Measurements from ENCODE around the gene CUL1. TPM values are rescaled to one million over a fixed set of nuclear protein-coding genes. Genes with fewer than 3 reads are reported as not detected.

CUL1 gene
- total and polyA plus RNA-seq, 8 donors = 32.5 to 59.7 (median 57.8) TPM

DNA sequence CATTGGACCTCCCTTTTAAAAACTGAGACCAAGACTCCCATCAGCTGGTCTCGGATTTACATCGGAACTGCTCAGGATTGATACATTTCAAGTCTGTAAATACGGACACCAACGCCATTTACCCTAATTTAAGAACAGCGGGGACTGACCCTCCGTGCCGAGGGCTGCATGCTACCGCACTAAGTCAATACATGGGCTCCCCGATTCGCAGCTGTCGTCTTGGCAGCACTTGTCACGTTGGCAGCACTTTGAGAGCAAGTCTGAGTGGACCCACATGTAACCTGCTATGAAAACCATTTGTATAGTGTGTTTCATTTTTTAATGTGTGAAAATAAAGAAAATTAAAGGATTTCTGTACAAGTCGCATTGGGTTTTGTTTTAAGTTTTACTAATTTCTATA is 102.0 kb downstream of the CUL1 start:
- Histone ChIP-seq H3K27ac (no peak overlapping the region), H3K36me3 (peaks cover 0 to 87% of the 10 kb centered on the region in 2 donors), H3K27me3 (no peaks in the 10 kb centered on the region), H3K9me3 (no peaks in the 10 kb centered on the region), H3K4me1 (no peaks in the 10 kb centered on the region), H3K4me3 (no peak overlapping the region)
- ATAC-seq (no peak), DNase-seq (no peak)
- intact Hi-C loops (cut with DNase I) = no loop called here
- TF ChIP-seq CTCF (IDR thresholded peaks at IDR 0.05) = no peak

GRCh38 chr7:148802101-148802493 is 103.4 kb downstream of the CUL1 start:
- peaks cover 0 to 84% of the 10 kb centered on the region in 2 donors for H3K36me3 ChIP-seq
- DNase-seq = no peak
- TF ChIP-seq CTCF (IDR thresholded peaks at IDR 0.05) = no peak
- no peaks in the 10 kb centered on the region for H3K9me3 ChIP-seq
- H3K4me3 ChIP-seq = no peak overlapping the region
- H3K4me1 ChIP-seq = no peaks in the 10 kb centered on the region
- intact Hi-C loops (cut with DNase I) = no loop called here
- ATAC-seq = no peak
- no peak overlapping the region for H3K27ac ChIP-seq
- H3K27me3 ChIP-seq = no peaks in the 10 kb centered on the region

- no peaks in the 10 kb centered on the region for H3K4me1 ChIP-seq
- no peak for TF ChIP-seq CTCF (IDR thresholded peaks at IDR 0.05)
- H3K4me3 ChIP-seq = no peak overlapping the region
- DNase-seq = no peak
- H3K9me3 ChIP-seq = no peaks in the 10 kb centered on the region
- no peak overlapping the region for H3K27ac ChIP-seq
- intact Hi-C loops (cut with DNase I) = no loop called here
- no peak for ATAC-seq
- H3K36me3 ChIP-seq = peaks cover 0 to 84% of the 10 kb centered on the region in 2 donors
- no peaks in the 10 kb centered on the region for H3K27me3 ChIP-seq
Observed at GRCh38 chr7:148803094-148803493, 104.4 kb downstream of the CUL1 start.

DNA sequence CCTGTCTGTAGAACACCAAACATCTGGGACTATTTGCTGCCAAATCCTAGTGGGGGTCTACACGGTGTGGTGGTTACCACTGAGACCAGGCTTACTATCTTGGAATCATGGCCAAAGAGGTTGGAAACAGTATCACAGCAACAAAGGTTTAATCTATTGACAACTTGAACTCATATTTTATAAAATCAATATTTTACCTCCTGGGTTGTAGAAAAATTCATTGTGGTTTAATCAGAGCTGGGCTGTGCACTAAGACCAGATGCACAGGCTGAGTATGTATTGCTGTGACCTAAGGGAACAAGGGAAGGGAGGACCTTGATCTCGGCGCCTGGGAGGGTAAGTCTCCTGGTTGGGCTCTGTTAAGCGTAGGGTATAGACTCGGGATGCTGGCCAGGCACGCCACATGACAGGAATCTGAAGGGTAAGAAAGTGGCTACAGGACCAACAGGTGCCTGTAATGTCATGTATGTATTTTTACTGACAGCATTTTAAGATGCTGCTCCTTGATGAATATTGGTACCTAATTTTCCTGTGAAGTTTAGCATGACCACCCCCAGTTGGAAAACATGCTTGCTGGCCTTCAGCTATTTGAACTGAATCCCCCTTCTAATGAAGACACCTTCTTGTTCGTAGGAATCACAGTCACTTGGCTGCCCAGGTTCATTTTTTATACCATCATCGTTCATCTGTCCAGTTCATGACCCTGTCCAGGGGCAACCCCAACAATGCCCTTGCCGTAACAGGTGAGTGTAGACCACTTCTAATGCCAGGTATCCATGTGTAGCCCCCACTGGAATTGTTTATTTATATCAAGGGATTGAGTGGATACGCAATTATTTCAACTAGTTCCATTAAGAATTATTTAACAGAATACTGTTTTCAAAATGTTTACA is 105.9 kb downstream of the CUL1 start:
- peaks cover 0 to 83% of the 10 kb centered on the region in 2 donors for H3K36me3 ChIP-seq
- H3K4me3 ChIP-seq = no peak overlapping the region
- intact Hi-C loops (cut with DNase I) = no loop called here
- no peaks in the 10 kb centered on the region for H3K9me3 ChIP-seq
- no peaks in the 10 kb centered on the region for H3K4me1 ChIP-seq
- ATAC-seq = no peak
- H3K27ac ChIP-seq = no peak overlapping the region
- no peak for TF ChIP-seq CTCF (IDR thresholded peaks at IDR 0.05)
- no peaks in the 10 kb centered on the region for H3K27me3 ChIP-seq
- DNase-seq = no peak

DNA sequence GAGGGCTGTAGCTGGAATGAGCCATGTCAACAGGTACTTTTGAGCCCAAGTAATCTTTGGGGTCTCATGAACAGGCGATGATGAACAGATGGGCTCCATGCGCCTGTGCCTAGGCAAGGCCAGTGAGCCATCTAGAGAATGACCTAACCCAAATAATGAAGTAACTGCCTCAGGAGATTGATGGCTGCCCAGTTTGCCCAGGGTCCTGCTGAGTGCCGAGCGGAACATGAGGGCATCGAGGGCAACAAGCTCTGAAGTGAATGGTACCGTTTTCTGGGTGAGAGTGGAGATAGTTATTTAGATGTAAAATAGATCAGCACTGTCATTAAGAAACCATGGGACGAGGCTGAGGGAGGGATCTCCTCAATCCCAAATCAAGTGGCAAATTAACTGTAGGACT is 107.5 kb downstream of the CUL1 start:
- H3K4me1 ChIP-seq = no peaks in the 10 kb centered on the region
- TF ChIP-seq CTCF (IDR thresholded peaks at IDR 0.05) = no peak
- H3K36me3 ChIP-seq = peaks cover 0 to 82% of the 10 kb centered on the region in 2 donors
- ATAC-seq = no peak
- H3K27me3 ChIP-seq = no peaks in the 10 kb centered on the region
- no peak overlapping the region for H3K4me3 ChIP-seq
- intact Hi-C loops (cut with DNase I) = no loop called here
- DNase-seq = no peak
- H3K9me3 ChIP-seq = no peaks in the 10 kb centered on the region
- no peak overlapping the region for H3K27ac ChIP-seq

Data from left lung (tissue), 10 donors.